HL-60/S4 treated with phorbol 12-myristate 13-acetate at 8.2 ng/mL for 4 days and 3 days (cell line): ENCODE measurements around the gene TMTC1.

Experiments used
- in situ Hi-C: fragments of 300-500 bp; cut with MboI; formaldehyde crosslinking; loops from 2 replicates; pipeline ENCODE4 v1.15.0; 2022; ENCODE audit warnings: low sequenced_read_pairs

The TMTC1 gene

DNA sequence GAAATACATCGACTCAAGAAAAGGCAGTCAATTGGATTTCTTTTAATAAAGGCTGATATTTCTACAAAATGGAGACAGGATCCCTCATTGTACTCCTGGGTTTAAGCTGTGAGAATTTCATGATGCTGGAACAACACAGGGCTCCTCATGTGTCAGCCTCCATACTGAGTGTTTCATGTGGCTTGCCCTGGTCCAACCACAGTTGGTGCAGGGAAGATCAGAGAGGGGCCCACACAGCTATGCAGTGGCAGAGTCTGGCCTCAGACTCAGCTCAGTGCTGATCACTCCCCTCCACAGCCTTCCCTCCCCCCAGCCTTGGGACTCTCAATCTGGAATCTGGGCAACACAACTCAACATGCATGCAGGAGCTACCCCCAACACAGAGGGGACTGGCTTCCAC, 163.7 kb downstream of the TMTC1 start:
- in situ Hi-C loops: no loop called here

DNA sequence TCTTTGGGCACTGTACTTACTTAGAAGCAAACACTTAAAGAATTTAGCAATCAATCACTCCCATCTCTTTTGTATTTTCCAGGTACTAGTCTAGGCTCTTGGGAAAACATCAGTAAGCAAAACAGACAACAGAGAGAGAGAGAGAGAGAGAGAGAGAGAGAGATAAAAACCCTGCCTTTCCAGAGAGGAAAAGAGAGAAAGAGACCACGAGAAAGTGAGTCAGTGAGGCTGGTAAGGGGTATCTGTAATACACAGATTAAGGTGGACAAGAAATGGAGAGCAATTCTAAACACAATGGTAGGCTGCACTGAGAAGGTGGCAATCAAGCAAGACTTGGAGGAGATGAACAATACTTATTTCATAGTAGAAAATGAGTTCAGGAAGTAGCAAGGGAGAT, 166.3 kb downstream of the TMTC1 start:
- in situ Hi-C loops: no loop called here

DNA sequence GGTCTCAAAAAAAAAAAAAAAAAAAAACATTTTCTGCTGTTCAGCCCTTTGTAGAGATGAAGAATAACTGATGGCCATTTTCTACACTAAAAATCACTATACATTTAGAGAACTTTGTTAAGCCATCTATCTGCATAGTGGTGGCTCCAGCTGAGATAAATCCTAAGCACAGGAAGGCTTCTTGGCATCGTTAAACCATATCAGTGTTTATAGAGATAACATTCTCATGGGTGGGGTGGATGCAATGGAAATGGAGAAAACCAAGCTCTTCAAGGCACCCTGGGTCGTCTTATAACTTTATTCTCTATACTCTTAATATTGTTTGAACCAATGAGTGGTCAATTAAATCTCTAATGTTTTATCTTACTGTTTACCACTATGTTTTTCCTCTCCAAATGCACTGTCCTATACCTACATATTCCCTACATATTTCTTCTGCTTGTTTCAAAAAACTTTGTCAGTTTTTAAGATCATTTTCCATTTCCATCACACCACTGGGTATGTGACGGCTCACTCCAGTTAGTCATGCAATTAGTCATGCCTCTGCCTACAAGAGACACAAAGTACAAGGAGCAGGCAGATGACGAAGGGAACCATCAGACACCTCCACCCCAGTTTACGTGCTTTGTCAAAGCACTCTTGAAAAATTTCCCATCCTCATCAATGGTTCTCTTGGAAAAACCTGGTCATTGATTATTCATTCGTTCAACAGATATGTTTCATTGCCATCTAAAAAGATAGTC, 166.9 kb downstream of the TMTC1 start:
- in situ Hi-C loops: no loop called here

DNA sequence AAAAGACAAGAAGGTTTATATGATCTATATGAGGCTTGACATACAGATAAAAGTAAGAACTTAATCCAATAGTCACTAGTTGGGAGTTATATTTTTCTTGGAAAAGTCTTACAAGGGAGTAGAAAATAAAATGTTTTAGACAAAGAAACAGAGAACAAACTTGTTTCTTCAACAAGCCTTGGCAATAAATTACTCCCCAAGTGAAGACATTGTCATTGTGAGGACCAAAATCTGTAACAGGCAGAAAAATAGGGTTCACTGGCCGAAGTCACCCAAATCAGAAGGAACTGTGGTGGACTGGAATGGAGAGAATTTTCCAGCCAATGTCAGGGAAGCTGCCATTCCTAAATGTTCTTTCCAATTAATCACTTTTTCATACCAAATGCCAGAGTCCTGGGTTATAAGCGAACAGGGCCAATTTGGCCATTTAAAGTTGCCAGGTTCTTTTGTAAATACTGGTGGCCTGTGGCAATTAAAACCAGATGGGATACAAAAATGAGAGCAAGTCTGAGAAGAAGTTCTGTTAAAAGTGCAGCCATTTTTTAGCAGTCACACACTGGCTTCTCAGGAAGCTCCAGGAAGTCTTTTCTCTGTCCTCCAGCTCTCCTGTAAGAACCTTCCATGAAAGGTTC, 168.9 kb downstream of the TMTC1 start:
- in situ Hi-C loops: no loop called here

DNA sequence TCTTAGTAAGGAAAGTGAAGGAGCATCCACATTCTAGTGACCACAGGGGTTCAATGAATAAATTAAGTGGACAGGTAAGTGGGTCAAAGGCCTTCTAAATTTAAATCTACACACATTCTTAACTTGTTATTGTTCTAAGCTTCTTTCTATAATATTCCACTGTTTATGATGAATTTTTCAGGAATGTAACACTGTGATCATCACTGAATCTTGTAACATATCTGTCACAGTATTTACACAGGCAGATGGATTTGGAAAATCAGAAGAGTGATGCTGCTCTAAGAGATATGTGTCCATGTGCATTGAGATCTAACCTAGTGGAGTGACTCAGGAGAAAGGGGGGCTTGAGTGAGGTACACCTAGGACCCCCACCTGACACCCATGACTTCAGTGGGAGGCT, 170.8 kb downstream of the TMTC1 start:
- in situ Hi-C loops: no loop called here

DNA sequence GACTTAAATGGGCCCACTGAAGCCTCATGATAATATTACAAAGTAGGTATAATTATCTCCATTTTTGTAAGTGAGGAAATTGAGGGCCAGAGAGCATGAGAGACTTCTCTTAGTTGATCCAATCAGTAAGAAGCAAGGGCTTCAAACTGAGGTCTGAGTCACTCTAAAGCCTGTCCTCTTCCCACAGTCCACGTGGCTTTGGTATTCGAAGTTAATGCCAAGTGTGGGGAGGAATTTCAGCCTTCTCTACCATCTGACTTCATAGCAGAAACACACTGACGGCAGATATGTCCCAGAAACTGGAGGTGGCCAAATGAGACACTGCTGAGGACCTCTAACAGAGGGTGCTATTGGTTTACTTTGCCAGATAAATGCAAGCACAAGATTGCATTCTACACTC, 171.8 kb downstream of the TMTC1 start:
- in situ Hi-C loops: no loop called here

DNA sequence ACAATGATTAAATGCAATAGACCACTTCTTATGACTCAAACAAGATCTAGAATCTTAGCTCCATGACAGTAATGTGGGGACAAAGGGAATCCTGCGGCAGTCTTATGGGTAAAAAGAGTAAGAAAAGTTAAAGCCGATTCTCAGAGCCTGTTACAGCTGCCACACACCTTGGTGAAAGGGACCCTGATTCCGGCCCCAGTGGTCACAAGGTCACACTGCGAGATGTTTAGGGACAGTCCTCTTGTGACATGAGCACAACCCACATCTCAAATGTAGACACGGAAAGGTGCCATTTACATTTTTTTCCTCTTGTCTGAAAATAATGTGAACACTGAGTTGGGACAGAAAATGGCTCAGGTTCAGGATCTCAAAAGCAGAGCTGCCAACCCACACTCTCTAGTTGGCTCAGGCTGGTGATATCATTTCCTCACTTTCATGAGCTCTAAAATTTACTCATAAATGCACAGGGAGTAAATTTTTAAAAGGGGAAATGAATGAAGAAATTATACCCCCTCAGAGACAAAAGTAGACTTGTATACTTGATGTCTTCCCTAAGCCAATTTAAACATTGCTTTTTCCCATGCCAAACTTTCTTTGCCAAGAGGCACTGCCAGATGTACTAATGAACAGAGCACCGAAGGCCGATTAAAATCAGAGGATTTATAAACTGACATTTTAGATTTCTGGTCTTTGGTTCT, 173.1 kb downstream of the TMTC1 start:
- in situ Hi-C loops: no loop called here

DNA sequence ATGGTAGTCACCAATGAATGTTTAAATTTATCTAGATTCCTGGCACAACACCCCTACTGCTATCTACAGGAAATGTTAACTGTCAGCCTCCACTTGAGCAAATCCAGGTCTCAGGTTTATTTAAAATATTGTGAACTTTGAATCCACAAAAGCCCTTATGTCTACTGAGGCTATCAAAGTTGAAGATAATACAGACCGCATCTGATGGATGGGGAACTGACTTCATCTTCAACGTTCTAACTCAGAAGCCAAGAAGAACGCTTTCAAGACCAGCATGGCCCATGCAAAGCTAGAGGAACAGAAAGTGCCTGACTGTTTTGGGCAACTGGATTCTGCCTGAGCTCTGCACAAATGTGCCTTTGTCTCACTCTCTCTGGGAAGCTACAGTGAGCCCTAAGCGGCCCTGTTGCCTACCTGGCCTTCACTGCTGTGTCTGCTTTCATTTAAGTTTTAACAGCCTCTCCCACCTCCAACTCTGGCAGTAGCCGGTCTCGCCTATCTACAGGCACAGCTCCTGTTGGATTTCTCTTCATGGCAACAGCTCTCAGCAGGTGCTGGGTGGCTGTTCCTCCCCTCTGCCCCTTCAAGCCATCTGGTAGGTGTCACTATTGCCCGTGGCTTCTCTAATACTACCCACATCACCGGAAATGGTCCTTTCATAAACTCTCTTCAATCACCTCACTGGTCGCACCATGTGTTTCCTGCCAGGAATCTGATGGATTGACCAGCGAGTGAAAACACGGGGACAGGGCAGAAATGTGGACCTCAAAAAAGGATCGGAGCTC, 174.1 kb downstream of the TMTC1 start:
- in situ Hi-C loops: no loop called here

DNA sequence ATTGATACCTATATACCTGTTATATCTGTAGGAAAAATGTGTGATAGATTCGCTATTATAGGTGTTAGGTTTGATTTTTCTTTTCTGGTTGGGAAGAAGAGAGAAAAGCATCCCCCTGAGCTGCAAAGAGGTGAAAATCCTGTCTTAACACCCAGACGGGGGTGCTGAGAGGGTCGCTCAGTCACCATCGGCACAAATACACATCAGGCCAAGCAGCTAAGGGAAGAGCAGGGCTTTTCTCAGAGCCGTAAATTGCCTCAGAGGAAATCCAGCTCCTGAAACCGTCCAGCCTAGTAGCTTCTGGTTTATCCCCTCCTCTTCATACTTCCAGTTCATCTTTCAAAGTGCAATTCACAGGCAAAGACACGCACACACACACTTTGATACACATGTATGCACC, 175.2 kb downstream of the TMTC1 start:
- in situ Hi-C loops: no loop called here

DNA sequence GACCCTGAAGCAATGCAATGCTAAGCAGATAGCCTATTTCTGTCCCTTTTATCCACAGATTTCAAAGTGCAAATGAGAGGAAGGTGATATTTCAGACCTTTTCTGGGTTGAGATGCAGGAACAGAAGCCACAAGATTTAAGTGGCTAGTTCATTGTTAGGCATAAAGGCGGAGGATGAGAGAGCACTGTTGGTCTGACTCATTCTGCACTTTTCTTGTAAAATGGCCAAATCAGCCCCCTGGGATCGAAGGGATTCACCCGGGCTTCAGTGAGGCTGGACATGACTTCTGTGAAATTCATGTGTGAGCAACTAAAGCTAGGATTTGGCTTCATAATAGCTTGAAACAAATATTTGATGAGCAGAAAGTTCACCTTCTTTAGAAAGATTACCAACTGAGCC, 184.4 kb downstream of the TMTC1 start:
- in situ Hi-C loops: no loop called here

DNA sequence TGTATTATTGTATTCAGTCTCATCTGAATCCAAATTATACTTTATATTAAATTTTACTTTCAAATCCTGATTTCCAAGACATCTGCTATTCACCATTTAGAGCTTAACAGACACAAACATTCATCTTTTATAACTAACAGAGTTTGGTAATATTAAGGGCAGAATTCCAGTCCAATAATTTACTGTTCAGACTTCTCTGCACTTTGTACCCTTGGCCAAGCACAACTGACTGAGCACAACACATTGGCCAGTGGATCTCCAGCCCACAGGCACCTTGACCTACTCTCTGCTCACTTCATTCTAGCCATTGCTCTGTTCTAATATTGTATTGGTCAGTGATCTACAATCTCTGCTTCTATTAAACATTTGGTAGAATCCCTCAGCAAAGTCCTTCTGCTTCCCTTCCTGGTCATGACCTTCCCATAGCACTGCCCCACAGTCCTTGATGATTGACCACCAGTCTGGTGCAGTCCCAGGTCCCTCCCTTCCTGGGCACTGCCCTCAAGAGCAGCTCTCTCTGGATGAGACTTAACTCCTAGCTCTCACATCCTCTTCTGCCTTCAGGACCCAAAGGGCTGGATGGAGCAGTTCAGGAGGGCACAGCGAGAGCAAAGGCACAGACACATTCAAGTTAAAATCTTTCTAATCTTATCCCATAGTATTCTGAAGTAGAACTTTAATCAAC, 188.5 kb downstream of the TMTC1 start:
- in situ Hi-C loops: no loop called here

DNA sequence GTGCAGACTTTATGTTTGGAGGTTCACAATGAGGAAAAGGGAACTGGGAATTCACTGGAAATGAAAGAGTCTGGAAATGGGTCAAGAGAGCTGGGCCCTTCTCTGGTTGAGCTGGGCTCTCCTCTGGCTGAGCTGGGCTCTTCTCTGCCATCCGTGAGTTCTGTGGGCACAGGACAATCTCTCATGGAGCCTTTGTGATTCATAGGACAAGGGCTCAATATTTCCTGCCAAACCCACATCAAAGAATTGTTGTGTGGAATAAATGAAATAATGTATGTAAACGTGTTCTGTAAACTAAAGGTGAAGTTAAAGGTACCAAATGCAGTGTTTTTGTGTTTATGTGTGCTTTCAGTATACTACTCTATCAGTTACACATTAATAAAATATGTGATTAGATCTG, 190.7 kb downstream of the TMTC1 start:
- in situ Hi-C loops: no loop called here

DNA sequence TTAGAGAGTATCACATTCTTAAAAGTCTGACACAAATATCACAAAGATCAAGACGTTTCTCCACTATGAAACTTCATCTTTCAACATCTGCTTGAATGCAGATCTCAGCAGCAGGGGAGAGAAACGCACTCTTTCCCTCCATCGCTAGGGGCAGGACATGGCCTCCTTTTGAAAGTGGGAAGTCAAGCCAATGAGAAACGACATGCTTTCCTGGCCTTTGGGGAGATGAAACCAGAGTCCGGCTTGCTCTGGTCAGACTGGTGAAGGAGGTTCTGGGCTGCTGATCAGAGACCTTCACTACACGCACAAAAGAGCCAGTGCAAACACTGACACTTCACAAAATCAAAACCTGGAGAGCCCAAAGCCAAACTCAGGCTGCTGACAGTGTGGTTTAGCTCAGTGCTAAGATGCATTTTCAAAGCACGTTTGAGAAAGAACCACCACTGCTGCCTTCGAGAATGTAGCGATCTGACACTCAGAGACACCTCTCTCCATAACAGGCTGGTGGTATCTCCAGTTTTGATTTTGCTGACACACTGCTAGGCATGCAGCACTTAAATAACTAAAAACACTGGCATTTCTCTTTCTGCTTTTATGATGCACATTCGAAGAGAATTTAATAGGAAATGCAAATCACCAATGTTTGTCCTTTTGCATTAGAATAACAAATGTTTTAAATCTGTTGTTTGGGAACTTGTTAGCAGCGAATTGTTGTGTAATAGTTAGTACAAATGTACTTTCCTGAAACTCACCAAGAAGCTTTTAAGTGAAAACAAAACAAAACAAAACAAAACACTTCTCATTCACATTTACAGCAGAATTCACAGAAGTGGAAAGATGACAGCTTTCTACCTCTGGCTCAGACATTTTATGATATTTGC, 192.4 kb downstream of the TMTC1 start:
- in situ Hi-C loops: no loop called here

DNA sequence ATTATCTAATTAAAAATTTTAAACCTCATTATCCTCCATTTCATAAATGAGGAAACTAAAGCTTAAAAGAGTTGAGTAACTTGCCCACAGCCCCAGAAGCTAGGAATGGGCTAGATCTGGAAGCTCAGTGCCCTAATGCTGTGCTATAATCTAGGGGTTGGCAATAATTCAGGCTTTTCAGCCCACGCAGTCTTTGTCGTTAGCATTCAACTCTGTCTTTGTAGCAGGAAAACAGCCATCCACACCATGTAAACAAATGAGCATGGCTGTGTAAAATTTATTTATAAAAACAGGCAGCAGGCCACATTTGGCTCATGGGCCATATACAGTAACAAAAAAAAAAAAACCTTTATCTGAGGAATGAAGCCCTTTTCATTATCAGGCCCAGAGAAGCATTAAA, 193.9 kb downstream of the TMTC1 start:
- in situ Hi-C loops: no loop called here

DNA sequence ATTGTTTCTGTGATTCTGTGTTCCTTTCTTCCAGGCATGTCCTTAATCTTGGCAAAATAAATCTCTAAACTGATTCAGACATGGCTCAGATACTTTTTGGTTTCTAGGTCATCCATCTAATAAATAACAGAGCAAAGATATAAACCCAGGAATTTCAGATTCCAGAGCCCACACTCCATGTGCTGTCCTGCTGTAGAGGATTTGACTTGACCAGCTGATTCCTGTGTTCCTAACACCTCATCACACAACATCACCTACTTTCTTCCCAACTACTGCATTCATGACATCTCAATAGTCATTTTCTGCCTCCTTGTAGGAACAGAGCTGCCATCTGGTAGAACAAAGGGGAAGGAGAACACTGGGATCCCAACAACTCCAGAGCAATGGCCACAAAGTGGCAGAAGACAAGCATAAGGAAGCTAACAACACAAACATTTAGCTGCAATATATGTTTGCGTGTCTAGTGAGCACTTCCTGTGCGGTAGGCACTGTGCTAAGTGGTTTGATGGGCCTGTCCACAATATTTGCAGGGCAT, 194.4 kb downstream of the TMTC1 start:
- in situ Hi-C loops: no loop called here

DNA sequence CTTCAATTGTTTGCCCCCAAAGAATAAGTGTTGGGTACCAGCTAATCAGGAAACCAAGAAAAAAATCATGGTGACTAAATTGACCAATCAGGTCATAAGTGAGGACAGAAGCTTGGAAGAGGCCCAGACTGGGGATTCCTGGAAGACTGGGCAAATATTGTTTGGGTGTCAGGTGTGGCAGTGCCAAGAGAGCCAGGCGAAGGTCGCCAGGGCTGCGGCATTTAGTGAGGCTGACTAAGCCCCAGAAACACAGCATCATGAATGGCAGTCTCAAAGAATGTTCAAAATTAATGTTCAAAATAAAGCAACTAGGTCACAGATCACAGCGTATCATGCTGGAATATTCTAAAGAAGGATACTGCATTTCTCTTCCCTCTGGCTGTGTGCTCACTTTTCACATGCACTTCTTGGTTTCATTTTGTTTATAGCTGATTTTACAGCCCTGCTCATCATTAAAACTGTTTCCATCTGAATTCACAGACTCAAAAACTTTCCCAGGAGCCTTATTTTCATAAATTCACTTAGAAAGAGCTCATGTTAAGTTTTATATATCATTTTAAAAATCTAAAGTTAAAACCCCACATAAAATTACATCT, 201.0 kb downstream of the TMTC1 start:
- in situ Hi-C loops: no loop called here

DNA sequence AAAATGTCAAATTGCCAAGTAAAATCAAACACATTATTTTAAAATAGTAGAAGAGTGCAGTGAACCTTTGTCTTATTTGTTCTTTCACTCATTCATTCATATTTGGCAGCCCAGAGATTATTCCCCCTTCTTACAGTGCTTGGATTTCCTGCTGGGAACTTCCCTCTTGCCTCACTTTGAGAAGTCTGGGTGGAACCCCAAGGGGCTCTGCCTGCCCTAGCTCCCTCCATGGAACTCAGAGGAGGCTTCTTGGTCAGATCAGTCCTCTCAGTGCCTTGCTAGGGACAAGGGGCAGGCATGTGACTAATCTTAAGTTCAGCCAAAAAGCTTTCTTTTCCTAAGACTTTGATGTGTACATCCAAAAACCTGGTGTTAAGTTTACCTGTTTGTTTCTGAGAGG, 201.6 kb downstream of the TMTC1 start:
- in situ Hi-C loops: no loop called here

DNA sequence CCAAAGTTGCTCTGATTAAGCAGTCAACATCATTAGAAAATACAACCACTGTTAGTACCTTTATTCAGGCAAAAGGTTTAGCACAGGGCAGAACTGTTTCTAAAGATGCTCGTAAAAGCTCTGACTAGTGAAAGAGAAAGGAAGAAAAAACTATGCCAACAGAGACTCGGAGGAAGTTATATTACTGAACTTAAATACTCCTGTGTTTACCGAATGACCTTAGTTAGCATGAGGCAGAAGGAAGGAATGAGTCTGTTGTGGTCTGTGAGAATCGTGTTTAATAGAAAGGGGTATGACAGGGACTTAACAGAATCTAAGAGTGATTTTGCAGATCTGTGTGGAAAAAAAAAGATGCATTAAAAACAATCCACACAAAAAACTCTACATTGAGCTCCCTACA, 202.1 kb downstream of the TMTC1 start:
- in situ Hi-C loops: no loop called here

DNA sequence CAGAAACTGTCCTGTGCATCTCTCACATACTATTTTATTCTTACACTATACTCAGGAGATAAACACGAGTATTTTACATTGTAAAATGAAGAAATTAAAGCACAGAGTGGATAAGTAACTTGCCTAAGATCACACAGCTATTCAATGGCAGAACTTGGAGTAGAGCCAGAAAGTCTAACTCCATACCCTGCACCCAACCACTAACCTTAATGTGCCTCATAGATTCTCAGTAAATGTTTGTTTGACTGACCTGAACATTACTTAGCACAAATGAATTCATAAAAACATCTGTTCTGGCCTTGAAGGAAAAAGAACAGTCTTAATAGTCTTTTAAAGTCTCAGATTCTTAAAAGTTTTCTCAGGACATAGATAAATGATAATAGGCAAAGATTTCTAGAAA, 202.8 kb downstream of the TMTC1 start:
- in situ Hi-C loops: no loop called here
